SJCRH30 (cell line): ENCODE results near the gene DYNLL1. TPM values are rescaled to one million over a fixed set of nuclear protein-coding genes. Genes with fewer than 3 reads are reported as not detected.
A peak's percentile ranks its signal among the peaks of the same experiment; 100 is the strongest.
"Not testable (repeated sequence)": the region's sequence is repeated elsewhere in the genome, so short reads cannot be mapped to it uniquely, and the experiment has no call there.

Experiments
- DNase-seq, 2 experiments: peaks; one replicate each; pipeline ENCODE4 v3.0.0-alpha.2; 2015 to 2020
- H3K27ac ChIP-seq: fragments of 250-450 bp; sonication (Bioruptor Pico); 2 replicates; pipeline ENCODE4 v1.5.1; 2020; ENCODE audit warnings: mild to moderate bottlenecking, moderate library complexity
- H3K27me3 ChIP-seq: fragments of 250-450 bp; sonication (Bioruptor Pico); 2 replicates; pipeline ENCODE4 v1.5.1; 2020; ENCODE audit warnings: mild to moderate bottlenecking, moderate library complexity
- H3K36me3 ChIP-seq: fragments of 250-450 bp; sonication (Bioruptor Pico); 2 replicates; pipeline ENCODE4 v1.5.1; 2020; ENCODE audit warnings: mild to moderate bottlenecking, moderate library complexity
- H3K4me1 ChIP-seq: fragments of 250-450 bp; sonication (Bioruptor Pico); 2 replicates; pipeline ENCODE4 v1.5.1; 2020; ENCODE audit warnings: mild to moderate bottlenecking, moderate library complexity
- H3K4me3 ChIP-seq: fragments of 250-450 bp; sonication (Bioruptor Pico); 2 replicates; pipeline ENCODE4 v1.5.1; 2020; ENCODE audit warnings: mild to moderate bottlenecking, moderate library complexity
- H3K9me3 ChIP-seq: fragments of 250-450 bp; sonication (Bioruptor Pico); replicated peaks from 2 replicates; pipeline ENCODE4 v1.5.1; 2020; ENCODE audit warnings: mild to moderate bottlenecking, moderate library complexity
- total RNA-seq: library from RNA; depleted of rRNA; stranded (reverse); fragments of >200 nt; shearing (Covaris generic); gene quantifications from 2 replicates; pipeline ENCODE4 v1.2.3, GENCODE V29; 2014; rRNA removed

Gene DYNLL1
- 446 and 452 TPM in 2 replicates for total RNA-seq

DNA sequence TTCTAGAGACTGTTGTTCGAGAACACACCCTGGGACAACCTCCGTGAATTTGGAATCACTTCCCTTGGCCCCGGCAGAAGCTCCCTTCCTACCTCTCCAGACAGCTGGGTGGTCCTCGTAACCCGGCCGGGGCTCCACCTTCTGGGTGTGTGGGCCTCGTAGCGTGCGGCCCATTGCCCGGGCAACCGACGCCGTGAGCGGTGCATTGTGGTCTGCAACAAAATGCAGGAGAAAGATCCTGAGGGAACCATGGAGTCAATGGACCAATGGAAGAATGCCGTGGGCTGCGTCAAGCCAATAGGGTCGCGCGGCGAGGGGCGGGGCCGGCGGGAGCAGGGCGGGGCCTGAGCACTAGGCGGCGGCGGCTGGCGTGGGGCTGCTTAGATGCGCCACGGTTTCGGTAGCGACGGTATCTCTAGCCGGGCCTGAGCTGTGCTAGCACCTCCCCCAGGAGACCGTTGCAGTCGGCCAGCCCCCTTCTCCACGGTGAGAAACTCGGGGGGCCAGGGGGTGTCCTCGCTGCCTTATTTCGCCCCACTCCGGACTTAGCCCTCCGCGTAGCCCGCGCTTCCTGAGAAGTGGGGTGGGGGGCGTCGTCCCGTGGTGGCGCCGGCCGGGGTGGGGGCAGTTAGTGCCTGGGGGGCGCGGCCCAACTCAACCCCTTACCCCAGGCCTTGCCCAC lies at the start of gene DYNLL1:
DYNLL1 (plus strand) TSS at position 383 of the 682 bp plus-strand sequence. CDS start 309 bp downstream, outside the sequence.
- Histone ChIP-seq H3K4me3 (peak within 1 kb of the TSS; percentile 71), H3K4me1 (peaks cover 9% of the 10 kb centered on the region), H3K27me3 (no peaks in the 10 kb centered on the region), H3K27ac (peak within 1 kb of the TSS; percentile 23; the same call in 1 of the 2 replicates), H3K9me3 (no peaks in the 10 kb centered on the region), H3K36me3 (peaks cover 28% of the 10 kb centered on the region)
- DNase-seq = peak; percentile 96 to 98

DNA sequence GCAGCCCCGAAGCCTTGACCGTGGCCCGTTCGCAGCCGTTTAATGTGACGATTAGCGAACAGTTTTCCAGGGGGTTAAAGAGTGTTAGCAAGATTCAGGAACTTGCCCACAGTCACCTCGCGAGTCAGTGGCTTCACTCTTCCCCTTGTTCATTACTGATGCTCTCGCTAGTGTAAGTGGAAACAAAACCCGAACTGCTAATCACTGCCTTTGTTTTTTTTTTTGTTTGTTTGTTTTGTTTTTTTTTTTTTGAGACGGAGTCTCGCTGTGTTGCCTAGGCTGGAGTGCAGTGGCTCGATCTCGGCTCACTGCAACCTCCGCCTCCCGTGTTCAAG lies 49.1 kb upstream of the DYNLL1 start:
- DNase-seq, H3K4me1 ChIP-seq, H3K27me3 ChIP-seq, H3K9me3 ChIP-seq: not testable (repeated sequence)
- Histone ChIP-seq H3K36me3 (peaks cover 18% of the 10 kb centered on the region), H3K27ac (peak overlapping the region; percentile 54), H3K4me3 (peak overlapping the region; percentile 94)

DNA sequence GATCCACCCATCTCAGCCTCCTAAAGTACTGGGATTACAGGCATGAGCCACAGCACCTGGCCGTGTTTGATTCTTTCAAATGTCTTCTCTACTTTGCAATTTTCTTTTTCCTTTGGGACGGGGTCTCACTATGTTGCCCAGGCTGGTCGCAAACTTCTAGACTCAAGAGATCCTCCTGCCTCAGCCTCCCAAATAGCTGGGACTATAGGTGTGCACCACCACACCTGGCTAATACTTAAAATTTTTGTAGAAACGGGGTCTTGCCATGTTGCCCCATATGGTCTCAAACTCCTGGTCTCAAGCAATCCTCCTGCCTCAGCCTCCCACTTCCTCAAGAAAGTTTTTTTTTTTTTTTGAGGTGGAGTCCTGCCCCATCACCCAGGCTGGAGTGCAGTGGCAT lies 47.9 kb upstream of the DYNLL1 start:
- H3K4me1 ChIP-seq = peaks cover 4% of the 10 kb centered on the region; the same call in 1 of the 2 replicates
- no peak for DNase-seq
- peaks cover 16% of the 10 kb centered on the region for H3K36me3 ChIP-seq
- no peak overlapping the region for H3K27ac ChIP-seq
- no peaks in the 10 kb centered on the region for H3K9me3 ChIP-seq
- no peak overlapping the region for H3K4me3 ChIP-seq
- H3K27me3 ChIP-seq = no peaks in the 10 kb centered on the region

DNA sequence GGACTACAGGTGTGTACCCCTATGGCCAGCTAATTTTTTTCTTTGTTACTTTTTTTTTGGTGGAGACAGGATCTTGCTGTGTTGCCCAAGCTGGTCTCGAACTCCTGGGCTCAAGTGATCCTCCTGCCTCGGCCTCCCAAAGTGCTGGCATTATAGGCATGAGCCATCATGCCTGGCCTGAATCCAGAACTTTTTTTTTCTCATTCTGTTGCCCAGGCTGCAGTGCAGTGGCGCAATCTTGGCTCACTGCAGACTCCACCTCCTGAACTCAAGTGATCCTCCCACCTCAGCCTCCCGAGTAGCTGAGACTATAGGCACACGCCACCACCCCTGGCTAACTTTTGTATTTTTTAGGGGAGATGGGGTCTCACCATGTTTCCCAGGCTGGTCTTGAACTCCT lies 43.4 kb upstream of the DYNLL1 start:
- H3K36me3 ChIP-seq = peaks cover 32% of the 10 kb centered on the region

DNA sequence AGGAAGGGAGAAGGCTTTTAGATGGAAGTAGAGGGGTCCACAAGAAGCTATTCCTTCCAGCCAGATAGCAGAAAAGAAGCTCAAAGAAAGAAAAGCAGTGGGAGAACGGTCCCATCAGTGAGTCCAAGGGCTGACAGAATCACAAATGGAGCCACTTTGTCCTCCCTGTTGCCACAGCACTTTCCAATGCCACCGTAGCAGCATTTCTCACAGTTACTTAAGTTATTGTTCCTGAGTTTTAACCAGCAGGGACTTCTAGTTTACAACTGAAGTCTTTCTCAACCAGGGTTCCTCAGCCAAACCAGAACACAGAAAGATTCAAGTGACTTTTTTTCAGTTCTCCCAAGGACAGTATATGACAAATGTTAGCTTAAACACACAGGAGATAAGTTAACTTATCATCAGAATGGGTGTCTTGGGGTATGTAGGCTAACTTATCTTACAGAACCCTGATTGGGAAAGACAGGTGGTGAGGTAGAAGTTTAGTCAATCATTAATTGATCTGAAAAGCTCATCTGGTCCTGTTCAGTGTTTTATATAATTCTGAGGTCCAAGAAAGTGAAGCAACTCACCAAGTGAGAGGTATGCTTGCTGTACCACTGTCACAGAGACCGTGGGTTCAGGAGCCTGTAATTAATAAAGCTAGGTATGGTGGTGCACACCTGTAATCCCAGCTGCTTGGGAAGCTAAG lies 42.7 kb upstream of the DYNLL1 start:
- no peak overlapping the region for H3K4me3 ChIP-seq
- H3K4me1 ChIP-seq = no peaks in the 10 kb centered on the region
- H3K27me3 ChIP-seq = no peaks in the 10 kb centered on the region
- no peak overlapping the region for H3K27ac ChIP-seq
- H3K36me3 ChIP-seq = peaks cover 35% of the 10 kb centered on the region
- no peak for DNase-seq
- no peaks in the 10 kb centered on the region for H3K9me3 ChIP-seq

More for the DNA sequence above, 43.4 kb upstream of the DYNLL1 start:
- not testable (repeated sequence) for H3K4me1 ChIP-seq, DNase-seq, H3K4me3 ChIP-seq, H3K27ac ChIP-seq, H3K9me3 ChIP-seq, H3K27me3 ChIP-seq

DNA sequence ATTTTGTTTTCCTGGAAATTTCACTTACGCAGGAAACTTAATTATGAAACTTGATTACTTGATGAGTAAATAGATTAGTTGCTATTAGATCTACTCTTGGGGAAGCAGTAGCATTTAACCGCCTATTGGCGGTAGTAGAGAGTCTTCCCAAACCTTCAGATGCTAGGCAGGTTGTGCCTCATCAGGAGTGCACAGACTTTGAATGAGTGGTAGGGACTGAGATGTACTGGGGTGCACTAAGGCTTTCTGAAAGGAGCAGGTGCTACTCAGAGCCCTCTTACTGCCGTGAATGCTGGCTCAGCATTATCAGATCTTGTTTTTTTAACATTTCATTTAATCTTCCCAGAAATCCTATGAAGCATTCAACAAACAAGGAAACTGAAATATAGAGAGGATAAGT lies 41.9 kb upstream of the DYNLL1 start:
- no peak overlapping the region for H3K4me3 ChIP-seq
- DNase-seq = peak in 1 of 2 experiments; percentile 50
- H3K27ac ChIP-seq = no peak overlapping the region

DNA sequence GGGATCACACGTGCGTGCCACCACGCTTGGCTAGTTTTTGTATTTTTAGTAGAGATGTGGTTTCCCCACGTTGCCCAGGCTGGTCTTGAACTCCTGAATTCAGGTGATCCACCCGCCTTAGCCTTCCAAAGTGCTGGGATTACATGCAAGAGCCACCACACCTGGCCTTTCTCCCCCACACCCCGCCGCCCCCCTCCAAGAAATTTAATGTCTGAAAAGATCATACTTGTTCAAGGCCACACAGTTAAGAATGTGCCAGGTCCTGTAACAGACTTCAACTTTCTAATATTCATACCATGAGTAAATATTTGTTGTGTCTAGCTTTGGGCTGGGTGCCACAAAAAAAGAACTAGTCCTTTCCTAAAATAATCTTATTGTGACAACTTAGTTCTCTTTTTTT lies 40.6 kb upstream of the DYNLL1 start:
- Histone ChIP-seq H3K4me1 (no peaks in the 10 kb centered on the region), H3K9me3 (no peaks in the 10 kb centered on the region), H3K27me3 (no peaks in the 10 kb centered on the region), H3K27ac (no peak overlapping the region), H3K36me3 (peaks cover 47% of the 10 kb centered on the region), H3K4me3 (no peak overlapping the region)
- DNase-seq = no peak

More for the DNA sequence above, 41.9 kb upstream of the DYNLL1 start:
- H3K9me3 ChIP-seq = no peaks in the 10 kb centered on the region
- H3K4me1 ChIP-seq = no peaks in the 10 kb centered on the region
- peaks cover 43% of the 10 kb centered on the region for H3K36me3 ChIP-seq
- no peaks in the 10 kb centered on the region for H3K27me3 ChIP-seq

DNA sequence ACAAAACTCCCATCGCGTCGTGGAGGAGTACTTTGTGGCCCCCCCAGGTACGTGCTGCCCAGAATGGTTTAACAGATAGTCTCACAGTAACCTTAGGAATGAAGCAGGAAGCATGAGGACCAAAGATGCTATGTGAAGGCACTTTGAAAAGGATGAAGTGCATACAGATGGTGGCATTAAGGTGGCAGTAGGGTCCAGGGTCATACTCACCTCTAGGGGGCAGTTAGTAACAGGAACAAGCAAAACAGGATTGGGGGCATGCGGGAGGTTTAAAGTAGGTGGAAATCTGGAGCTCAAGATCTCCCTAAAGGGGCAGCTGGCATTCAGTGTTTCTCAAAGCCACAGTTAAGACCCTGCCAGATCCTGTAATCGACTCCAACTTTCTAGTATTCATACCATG lies 38.8 kb upstream of the DYNLL1 start:
- Histone ChIP-seq H3K4me3 (no peak overlapping the region), H3K4me1 (no peaks in the 10 kb centered on the region), H3K36me3 (peaks cover 58% of the 10 kb centered on the region)

DNA sequence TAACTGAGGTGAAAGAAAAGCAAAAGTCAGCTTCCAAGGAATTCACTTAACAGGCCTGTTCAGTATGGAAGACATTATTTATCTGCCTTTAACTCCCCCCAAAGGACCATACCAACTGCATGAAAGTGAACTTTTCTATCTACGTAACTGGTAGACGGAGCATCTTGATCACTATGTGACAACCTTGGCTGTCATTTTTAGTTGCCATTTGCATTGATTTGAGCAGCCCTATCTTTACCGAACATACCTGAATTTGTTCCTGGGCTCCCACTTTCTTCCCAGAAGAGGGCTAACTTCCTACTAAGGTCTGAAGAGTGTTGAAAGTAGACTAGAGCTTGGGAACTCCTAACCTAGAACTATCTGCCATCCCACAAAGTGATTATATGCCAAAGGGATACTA lies 35.8 kb upstream of the DYNLL1 start:
- no peaks in the 10 kb centered on the region for H3K9me3 ChIP-seq
- no peaks in the 10 kb centered on the region for H3K4me1 ChIP-seq
- no peak for DNase-seq
- peaks cover 82% of the 10 kb centered on the region for H3K36me3 ChIP-seq
- no peak overlapping the region for H3K4me3 ChIP-seq
- no peaks in the 10 kb centered on the region for H3K27me3 ChIP-seq
- H3K27ac ChIP-seq = no peak overlapping the region

More for the DNA sequence above, 38.8 kb upstream of the DYNLL1 start:
- Histone ChIP-seq H3K27me3 (no peaks in the 10 kb centered on the region), H3K27ac (no peak overlapping the region), H3K9me3 (no peaks in the 10 kb centered on the region)
- DNase-seq = peak in 1 of 2 experiments; percentile 25

DNA sequence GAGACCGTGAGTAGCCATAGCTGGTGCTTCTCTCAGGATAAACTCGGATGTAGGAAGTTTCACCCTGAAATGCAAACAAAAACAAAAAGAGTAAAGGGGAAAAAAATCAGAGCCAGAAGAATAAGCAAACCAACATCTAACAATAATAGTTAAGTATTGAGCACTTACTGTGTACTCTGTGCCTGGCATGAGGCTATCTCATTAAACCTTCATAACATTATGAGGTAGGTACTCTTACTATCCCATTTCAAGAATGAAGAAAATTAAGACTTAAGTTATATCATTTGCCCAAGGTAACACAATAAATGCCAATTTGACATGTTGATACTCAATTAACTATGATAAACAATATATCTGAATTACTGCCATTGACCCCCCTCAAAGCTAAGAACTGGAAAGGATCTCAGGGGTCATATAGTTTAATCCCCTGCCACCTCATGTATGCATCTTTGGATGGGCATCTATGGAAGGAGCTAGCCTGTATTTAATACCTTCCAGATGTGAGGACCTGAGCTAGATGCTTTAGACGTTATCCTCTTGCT lies 33.7 kb upstream of the DYNLL1 start:
- no peak overlapping the region for H3K27ac ChIP-seq
- H3K9me3 ChIP-seq = no peaks in the 10 kb centered on the region
- peaks cover 86% of the 10 kb centered on the region for H3K36me3 ChIP-seq
- H3K4me1 ChIP-seq = no peaks in the 10 kb centered on the region
- H3K4me3 ChIP-seq = no peak overlapping the region
- no peaks in the 10 kb centered on the region for H3K27me3 ChIP-seq
- DNase-seq = no peak

DNA sequence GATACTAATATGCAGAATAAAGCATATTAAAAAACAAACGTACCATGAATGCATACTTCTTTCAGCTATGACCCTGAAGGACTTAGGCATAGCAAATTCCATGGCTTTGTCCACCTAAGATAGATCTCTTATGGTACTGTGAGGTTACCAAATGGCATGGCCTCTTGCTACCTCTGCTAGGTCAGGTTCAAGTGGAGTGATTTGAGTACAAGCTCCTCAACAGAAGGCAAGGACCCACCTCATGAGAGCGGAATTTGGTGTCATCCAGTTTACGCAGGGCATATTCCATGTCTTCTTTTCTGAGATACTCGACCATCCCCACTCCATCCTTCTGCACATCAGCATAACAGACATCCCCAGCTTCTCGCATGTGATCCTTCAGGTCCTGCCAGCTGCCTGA lies 32.2 kb upstream of the DYNLL1 start:
- Histone ChIP-seq H3K27ac (no peak overlapping the region), H3K4me1 (no peaks in the 10 kb centered on the region), H3K4me3 (no peak overlapping the region), H3K9me3 (no peaks in the 10 kb centered on the region), H3K27me3 (no peaks in the 10 kb centered on the region), H3K36me3 (peaks cover 81% of the 10 kb centered on the region)
- DNase-seq = no peak

DNA sequence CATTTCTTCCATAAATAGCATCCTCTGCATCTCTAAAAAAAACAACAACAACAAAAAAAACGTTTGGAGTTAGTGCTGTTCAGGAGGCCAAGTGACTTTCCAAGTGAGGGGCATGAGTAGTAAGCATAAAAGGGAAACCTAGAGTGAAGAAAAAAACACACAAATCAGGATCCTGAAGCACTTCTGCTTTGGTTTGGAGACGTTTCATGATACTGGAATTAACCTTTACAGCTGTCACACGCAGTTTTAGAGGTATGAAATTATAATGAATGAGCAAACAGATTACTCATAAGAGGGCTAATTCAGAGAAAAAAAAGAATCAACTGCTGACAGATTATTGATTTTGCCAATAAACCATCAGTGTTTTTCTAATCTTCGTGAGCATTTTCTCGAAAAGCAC lies 30.2 kb upstream of the DYNLL1 start:
- no peaks in the 10 kb centered on the region for H3K9me3 ChIP-seq
- H3K4me1 ChIP-seq = no peaks in the 10 kb centered on the region
- H3K27ac ChIP-seq = no peak overlapping the region
- H3K36me3 ChIP-seq = peaks cover 64% of the 10 kb centered on the region
- DNase-seq = no peak
- no peak overlapping the region for H3K4me3 ChIP-seq
- no peaks in the 10 kb centered on the region for H3K27me3 ChIP-seq

DNA sequence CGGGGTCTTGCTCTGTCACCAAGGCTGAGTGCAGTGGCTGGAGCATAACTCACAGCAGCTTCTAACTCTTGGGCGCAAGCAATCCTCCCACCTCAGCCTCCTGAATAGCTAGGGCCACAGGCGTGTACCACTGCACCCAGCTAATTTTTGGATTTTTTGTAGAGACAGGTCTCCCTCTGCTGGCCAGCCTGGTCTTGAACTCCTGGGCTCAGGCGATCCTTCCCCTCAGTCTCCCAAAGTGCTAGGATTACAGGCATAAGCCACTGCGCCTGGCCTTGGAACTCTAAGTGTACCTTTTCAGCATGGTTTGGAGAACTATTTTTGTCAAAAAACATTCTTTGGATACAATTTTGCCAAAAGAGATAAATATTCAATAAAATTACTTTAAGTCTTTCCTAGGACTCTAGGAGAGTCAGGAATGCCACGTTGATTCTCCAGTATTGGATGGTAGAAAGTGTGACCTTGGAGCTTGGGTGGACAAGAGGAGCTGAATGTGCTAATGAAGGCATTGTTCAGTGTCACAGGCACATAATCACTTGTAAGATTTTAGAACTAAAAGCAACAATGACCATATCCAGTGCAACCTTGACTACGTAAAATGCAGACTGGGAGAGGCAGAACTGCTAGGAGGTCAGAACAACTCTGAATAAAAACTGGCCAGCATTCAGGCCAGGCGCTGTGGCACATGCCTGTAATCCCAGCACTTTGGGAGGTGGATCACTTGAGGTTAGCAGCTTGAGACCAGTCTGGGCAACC lies 29.2 kb upstream of the DYNLL1 start:
- Histone ChIP-seq H3K27ac (no peak overlapping the region), H3K27me3 (no peaks in the 10 kb centered on the region), H3K4me3 (no peak overlapping the region), H3K36me3 (peaks cover 56% of the 10 kb centered on the region), H3K4me1 (no peaks in the 10 kb centered on the region), H3K9me3 (no peaks in the 10 kb centered on the region)
- peak; percentile 26 to 59 for DNase-seq

DNA sequence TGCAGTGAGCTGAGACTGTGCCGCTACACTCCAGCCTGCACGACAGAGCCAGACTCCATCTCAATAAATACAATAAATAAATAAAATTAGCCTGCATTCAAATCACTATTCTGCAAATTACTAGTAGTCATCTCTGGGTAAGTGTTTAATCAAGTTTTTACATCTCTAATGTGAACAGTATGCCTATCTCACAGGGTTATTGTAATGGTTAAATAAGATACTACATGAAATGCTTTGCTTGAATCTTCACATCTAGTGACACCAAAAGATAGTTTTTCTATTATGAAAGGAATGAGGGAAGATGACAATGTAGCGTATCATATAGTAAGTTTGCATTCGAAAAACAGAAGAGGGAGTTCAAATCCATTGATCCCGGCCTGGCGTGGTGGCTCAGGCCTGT lies 28.5 kb upstream of the DYNLL1 start:
- Histone ChIP-seq H3K9me3 (no peaks in the 10 kb centered on the region), H3K4me1 (no peaks in the 10 kb centered on the region), H3K27me3 (no peaks in the 10 kb centered on the region), H3K27ac (no peak overlapping the region), H3K4me3 (no peak overlapping the region), H3K36me3 (peaks cover 50% of the 10 kb centered on the region)
- DNase-seq = no peak

DNA sequence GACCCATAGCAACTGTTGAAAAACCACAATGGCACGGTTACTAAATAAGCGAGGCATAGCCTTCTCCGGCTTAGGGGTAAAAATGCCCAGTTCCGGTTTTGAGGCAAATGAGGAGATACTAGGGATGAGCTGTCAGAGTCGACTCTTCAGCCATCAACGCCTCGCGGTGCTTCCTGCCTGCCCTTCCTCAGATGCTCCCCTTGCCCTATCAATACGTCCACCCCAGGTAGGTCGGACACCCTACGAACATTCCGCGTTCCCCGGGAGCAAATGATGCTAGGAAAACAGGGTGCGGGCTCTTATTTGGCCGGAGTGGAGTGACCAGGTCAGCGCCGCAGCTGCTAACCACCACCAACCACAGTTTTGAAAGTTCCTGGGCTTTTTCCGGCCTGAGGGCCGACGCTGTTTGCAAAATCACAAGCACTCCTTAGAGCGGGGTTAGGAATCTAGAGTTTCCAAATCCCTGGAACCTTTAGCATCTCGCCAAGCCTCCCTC lies 27.5 kb upstream of the DYNLL1 start:
- Histone ChIP-seq H3K9me3 (no peaks in the 10 kb centered on the region), H3K27ac (peak overlapping the region; percentile 60), H3K4me1 (no peaks in the 10 kb centered on the region), H3K36me3 (peaks cover 40% of the 10 kb centered on the region), H3K27me3 (no peaks in the 10 kb centered on the region), H3K4me3 (peak overlapping the region; percentile 92)
- DNase-seq = peak; percentile 38 to 55
